Liver (tissue), 9 donors: ENCODE results near the gene NOC2L. TPM values are rescaled to one million over a fixed set of nuclear protein-coding genes. Genes with fewer than 3 reads are reported as not detected.
"Not testable (repeated sequence)": the region's sequence is repeated elsewhere in the genome, so short reads cannot be mapped to it uniquely, and the experiment has no call there.

Experiments
- DNase-seq: peaks from one replicate; pipeline ENCODE4 v3.0.0-alpha.2; 2017; ENCODE audit warnings: low spot score
- H3K27ac ChIP-seq, 2 donors: one replicate each; pipeline ENCODE4 v1.7.0; 2013; ENCODE audit warnings: inconsistent platforms in 2 of 2, low read length in 2 of 2, control low read depth in 1 of 2, low read depth in 1 of 2, mild to moderate bottlenecking in 1 of 2
- H3K27me3 ChIP-seq, 4 donors: one replicate each; pipeline versions ENCODE4 v1.6.1 to v1.7.0; 2013; ENCODE audit warnings: low read length in 3 of 4, inconsistent platforms in 1 of 4, mild to moderate bottlenecking in 1 of 4, moderate library complexity in 1 of 4; ENCODE audit not compliant: control insufficient read depth in 4 of 4, insufficient read depth in 4 of 4
- H3K36me3 ChIP-seq, 4 donors: one replicate each; pipeline versions ENCODE4 v1.6.1 to v1.7.0; 2013; ENCODE audit warnings: low read length in 3 of 4, mild to moderate bottlenecking in 3 of 4, low read depth in 1 of 4, moderate library complexity in 1 of 4; ENCODE audit not compliant: control insufficient read depth in 4 of 4, insufficient read depth in 3 of 4
- H3K4me1 ChIP-seq, 4 donors: one replicate each; pipeline versions ENCODE4 v1.6.1 to v1.7.0; 2013; ENCODE audit warnings: low read length in 3 of 4, mild to moderate bottlenecking in 3 of 4, moderate library complexity in 1 of 4; ENCODE audit not compliant: control insufficient read depth in 4 of 4, insufficient read depth in 4 of 4
- H3K4me3 ChIP-seq, 3 donors: one replicate each; pipeline versions ENCODE4 v1.6.1 to v1.7.0; 2013; ENCODE audit warnings: low read length in 3 of 3, control low read depth in 1 of 3, low read depth in 1 of 3, mild to moderate bottlenecking in 1 of 3
- H3K9ac ChIP-seq, 2 donors: one replicate each; pipeline ENCODE4 v1.7.0; 2013; ENCODE audit warnings: low read length in 2 of 2, mild to moderate bottlenecking in 2 of 2, moderate library complexity in 2 of 2, control low read depth in 1 of 2, low read depth in 1 of 2
- H3K9me3 ChIP-seq, 4 donors: one replicate each; pipeline versions ENCODE4 v1.6.1 to v1.7.0; 2013; ENCODE audit warnings: low read length in 3 of 4; ENCODE audit not compliant: control insufficient read depth in 4 of 4
- ATF3 ChIP-seq: IDR thresholded peaks from 2 replicates; pipeline ENCODE4 v1.6.1; 2016; ENCODE audit warnings: antibody characterized with exemption
- EGR1 ChIP-seq, 2 donors: IDR thresholded peaks; 2 replicates each; pipeline ENCODE4 v1.6.1; 2016 to 2018; ENCODE audit warnings: antibody characterized with exemption in 2 of 2, low read depth in 2 of 2
- FOXA1 ChIP-seq: IDR thresholded peaks from 2 replicates; pipeline ENCODE4 v1.6.1; 2016; ENCODE audit warnings: antibody characterized with exemption
- FOXA2 ChIP-seq: IDR thresholded peaks from 2 replicates; pipeline ENCODE4 v1.6.1; 2016; ENCODE audit warnings: antibody characterized with exemption
- GABPA ChIP-seq, 2 donors: IDR thresholded peaks in 1 of 2; conservative IDR thresholded peaks in 1 of 2; 2 replicates each; pipeline ENCODE4 v1.6.1; 2016; ENCODE audit warnings: antibody characterized with exemption in 2 of 2, mild to moderate bottlenecking in 1 of 2, moderate library complexity in 1 of 2
- HNF4G ChIP-seq: IDR thresholded peaks from 2 replicates; pipeline ENCODE4 v1.6.1; 2016; ENCODE audit warnings: antibody characterized with exemption
- JUND ChIP-seq, 2 donors: IDR thresholded peaks; 2 replicates each; pipeline ENCODE4 v1.6.1; 2016; ENCODE audit warnings: antibody characterized with exemption in 2 of 2
- RAD21 ChIP-seq, 2 donors: IDR thresholded peaks; 2 replicates each; pipeline ENCODE4 v1.6.1; 2016; ENCODE audit warnings: antibody characterized with exemption in 2 of 2, mild to moderate bottlenecking in 2 of 2
- REST ChIP-seq: IDR thresholded peaks from 2 replicates; pipeline ENCODE4 v1.6.1; 2016; ENCODE audit warnings: antibody characterized with exemption, mild to moderate bottlenecking
- SP1 ChIP-seq: IDR thresholded peaks from 2 replicates; pipeline ENCODE4 v1.6.1; 2018; ENCODE audit warnings: antibody characterized with exemption, mild to moderate bottlenecking
- TAF1 ChIP-seq: conservative IDR thresholded peaks from 2 replicates; pipeline ENCODE4 v1.6.1; 2016; ENCODE audit warnings: antibody characterized with exemption, mild to moderate bottlenecking
- YY1 ChIP-seq: IDR thresholded peaks from 2 replicates; pipeline ENCODE4 v1.6.1; 2016; ENCODE audit warnings: antibody characterized with exemption, mild to moderate bottlenecking
- ZBTB33 ChIP-seq: IDR thresholded peaks from 2 replicates; pipeline ENCODE4 v1.6.1; 2016; ENCODE audit warnings: antibody characterized with exemption
- WGBS: extraction: QIAGEN DNeasy Blood & Tissue Kit; methylation state at CpG from one replicate; pipeline ENCODE4 v1.1.7; 2013; 5-methylcytosine and 5-hydroxymethylcytosine counted together
- polyA plus RNA-seq, 2 donors: library from polyadenylated mRNA; stranded (reverse) in 1 of 2; unstranded in 1 of 2; fragments of 200-250 nt in 1 of 2; fragments of >200 nt in 1 of 2; fragmentation: Nextera tagmentation in 1 of 2; extraction: Ambion mirVana in 1 of 2; gene quantifications; one replicate each; pipeline versions ENCODE4 v1.2.1 to v1.2.3, GENCODE V29; 2013 to 2015
- total RNA-seq, 2 donors: library from RNA; depleted of rRNA; stranded (reverse); fragments of >200 nt; gene quantifications; one replicate each; pipeline ENCODE4 v1.2.3, GENCODE V29; 2014
- donor health status: healthy.
- donor health status: healthy.
- donor health status: healthy.
- donor health status: healthy.
- donor health status: healthy.

Gene NOC2L
- total and polyA plus RNA-seq, 4 donors, result 17.1 to 34.5 (median 30.0) TPM

GRCh38 chr1:978835-979743, 20.0 kb upstream of the NOC2L start:
- H3K4me3 ChIP-seq, result no peak overlapping the region
- peaks cover 0 to 6% (median under 1%) of the 10 kb centered on the region in 4 donors for H3K4me1 ChIP-seq
- H3K9ac ChIP-seq, result no peak overlapping the region
- H3K27me3 ChIP-seq, result peaks cover 2 to 5% (median 4%) of the 10 kb centered on the region in 4 donors
- no peak overlapping the region for H3K27ac ChIP-seq
- no peaks in the 10 kb centered on the region for H3K36me3 ChIP-seq
- WGBS, result 90% methylated on average over 60 of the region's 60 CpGs
- no peak for DNase-seq
- no peaks in the 10 kb centered on the region for H3K9me3 ChIP-seq
- TF ChIP-seq YY1 (no peak), HNF4G (no peak), GABPA (IDR thresholded peaks at IDR 0.05 in 1 of 2, conservative IDR thresholded peaks at IDR 0.05 in 1 of 2) (no peak), REST (no peak), RAD21 (IDR thresholded peaks at IDR 0.05) (no peak), ZBTB33 (no peak), TAF1 (no peak), EGR1 (IDR thresholded peaks at IDR 0.05; ENCODE audit: low read depth in 2 of 2) (no peak), FOXA1 (no peak), JUND (IDR thresholded peaks at IDR 0.05) (no peak)

GRCh38 chr1:978069-978834, 19.2 kb upstream of the NOC2L start:
- DNase-seq, result no peak
- H3K4me1 ChIP-seq, result peaks cover 0 to 6% (median under 1%) of the 10 kb centered on the region in 4 donors
- 92% methylated on average over 44 of the region's 44 CpGs for WGBS
- H3K4me3 ChIP-seq, result no peak overlapping the region
- peaks cover 2 to 13% (median 4%) of the 10 kb centered on the region in 4 donors for H3K27me3 ChIP-seq
- no peaks in the 10 kb centered on the region for H3K9me3 ChIP-seq
- no peak overlapping the region for H3K9ac ChIP-seq
- TF ChIP-seq SP1, result no peak
- TF ChIP-seq FOXA1, result no peak
- TF ChIP-seq HNF4G, result no peak
- TF ChIP-seq ATF3, result no peak
- no peak for TF ChIP-seq RAD21 (IDR thresholded peaks at IDR 0.05)
- no peak for TF ChIP-seq JUND (IDR thresholded peaks at IDR 0.05)
- no peak for TF ChIP-seq YY1
- TF ChIP-seq FOXA2, result no peak
- no peak overlapping the region for H3K27ac ChIP-seq
- H3K36me3 ChIP-seq, result no peaks in the 10 kb centered on the region

GRCh38 chr1:976791-977190, 17.7 kb upstream of the NOC2L start:
- WGBS, result 63% methylated on average over 15 of the region's 39 CpGs
- not testable (repeated sequence) for H3K27ac ChIP-seq, H3K36me3 ChIP-seq, H3K4me1 ChIP-seq, H3K9me3 ChIP-seq, DNase-seq, H3K4me3 ChIP-seq, H3K9ac ChIP-seq
- H3K27me3 ChIP-seq, result peaks cover 0 to 15% (median 1%) of the 10 kb centered on the region in 4 donors
